BLaER1 treated with 17β-estradiol and CSF1 and Interleukin-3, amounts not matched to agents 10 nM and 100 nM (cell line): Measurements from ENCODE around the gene UPF3A.

Experiments used
- H3K27ac ChIP-seq, 11 experiments: shearing (Covaris generic); formaldehyde crosslinking; 2 replicates each; pipeline ENCODE4 v1.8.1; 2022
- H3K27me3 ChIP-seq, 11 experiments: shearing (Covaris generic); formaldehyde crosslinking; 2 replicates each; pipeline ENCODE4 v1.8.1; 2022
- H3K36me3 ChIP-seq, 11 experiments: shearing (Covaris generic); formaldehyde crosslinking; 2 replicates each; pipeline ENCODE4 v1.8.1; 2022
- H3K4me1 ChIP-seq, 10 experiments: shearing (Covaris generic); formaldehyde crosslinking; 2 replicates each; pipeline ENCODE4 v1.8.1; 2022
- H3K4me2 ChIP-seq, 11 experiments: shearing (Covaris generic); formaldehyde crosslinking; 2 replicates each; pipeline ENCODE4 v1.8.1; 2022
- H3K4me3 ChIP-seq, 10 experiments: shearing (Covaris generic); formaldehyde crosslinking; 2 replicates each; pipeline ENCODE4 v1.8.1; 2022
- H3K9ac ChIP-seq, 11 experiments: shearing (Covaris generic); formaldehyde crosslinking; 2 replicates each; pipeline ENCODE4 v1.8.1; 2022
- H3K9me3 ChIP-seq, 11 experiments: shearing (Covaris generic); formaldehyde crosslinking; replicated peaks in 1 of 11; 2 replicates each; pipeline ENCODE4 v1.8.1; 2022
- H4K20me1 ChIP-seq, 11 experiments: shearing (Covaris generic); formaldehyde crosslinking; 2 replicates each; pipeline ENCODE4 v1.8.1; 2022
- Cebpa-rat ChIP-seq, 11 experiments: shearing (Covaris generic); IDR thresholded peaks; 2 replicates each; pipeline ENCODE4 v1.8.1; 2022

Gene UPF3A

GRCh38 chr13:114268344-114269280 lies 12.8 kb upstream of the UPF3A start:
- 0 out of 22 replicates have a peak, but pooled peaks cover 0 to 6% (median 0%) of the 10 kb centered on the region in 11 experiments for H4K20me1 ChIP-seq
- H3K9me3 ChIP-seq = peaks cover 0 to 19% (median 9%) of the 10 kb centered on the region in 11 experiments; a peak in 10 of 22 replicates
- H3K27ac ChIP-seq = no peak overlapping the region
- H3K4me1 ChIP-seq = peaks cover 0 to 15% (median 3%) of the 10 kb centered on the region in 10 experiments; a peak in 12 of 20 replicates
- no peak overlapping the region for H3K9ac ChIP-seq
- H3K4me2 ChIP-seq = peak overlapping the region in 2 of 11 experiments; percentile 7 to 13; a peak in 1 of 22 replicates
- no peak for TF ChIP-seq Cebpa-rat (IDR thresholded peaks at IDR 0.05)
- H3K36me3 ChIP-seq = peaks cover 88 to 99% (median 94%) of the 10 kb centered on the region in 11 experiments
- no peak overlapping the region for H3K4me3 ChIP-seq
- H3K27me3 ChIP-seq = no peaks in the 10 kb centered on the region

DNA sequence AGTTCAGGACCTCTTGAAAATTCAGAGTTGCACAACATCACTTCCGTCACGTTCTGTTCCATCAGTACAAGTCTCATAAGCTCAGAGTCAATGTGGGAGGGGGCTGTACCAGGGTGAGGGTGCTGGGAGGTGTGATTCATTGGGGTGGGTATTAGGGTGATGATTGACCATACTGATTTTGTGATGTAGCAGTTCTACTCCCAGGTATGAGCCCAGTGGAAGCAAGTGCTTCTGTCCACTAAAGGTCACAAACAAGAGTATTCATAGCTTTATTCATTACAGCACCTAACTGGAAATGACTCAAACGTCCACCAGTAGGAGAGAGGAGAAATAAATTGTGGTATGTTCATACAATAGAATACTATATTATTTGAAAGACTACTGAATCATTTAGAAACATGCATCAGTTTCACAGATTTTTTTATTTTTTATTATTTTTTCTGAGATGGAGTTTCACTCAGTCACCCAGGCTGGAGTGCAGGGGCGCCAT lies 12.1 kb upstream of the UPF3A start:
- TF ChIP-seq Cebpa-rat (IDR thresholded peaks at IDR 0.05) = 0 out of 22 replicates have a peak, but pooled peaks of 1 of the 11 experiments have one; percentile 31
- peaks cover 88 to 99% (median 94%) of the 10 kb centered on the region in 11 experiments for H3K36me3 ChIP-seq

DNA sequence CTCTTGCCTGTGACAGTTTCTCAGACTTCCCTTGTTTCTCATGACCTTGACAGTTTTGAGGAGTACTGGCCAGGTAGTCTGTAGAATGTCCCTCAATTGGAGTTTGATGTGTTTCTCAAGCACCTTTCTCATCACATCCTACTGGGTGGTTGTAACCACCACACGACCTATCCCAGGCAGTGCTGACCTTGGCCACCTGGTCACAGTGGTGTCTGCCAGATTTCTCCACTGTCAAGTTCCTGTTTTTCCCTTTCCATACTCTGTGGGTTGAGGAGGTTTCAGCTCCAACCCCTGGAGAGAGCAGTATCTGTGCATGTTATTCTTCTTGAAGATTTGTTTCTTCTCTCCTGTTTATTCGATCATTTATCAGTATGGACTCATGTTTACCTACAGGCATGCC lies 8.4 kb upstream of the UPF3A start:
- no peak for TF ChIP-seq Cebpa-rat (IDR thresholded peaks at IDR 0.05)
- H3K9me3 ChIP-seq = peaks cover 0 to 7% (median 5%) of the 10 kb centered on the region in 11 experiments; a peak in 10 of 22 replicates
- H4K20me1 ChIP-seq = 0 out of 22 replicates have a peak, but pooled peaks cover 0 to 4% (median 0%) of the 10 kb centered on the region in 11 experiments
- H3K27me3 ChIP-seq = no peaks in the 10 kb centered on the region
- H3K4me2 ChIP-seq = no peak overlapping the region
- no peak overlapping the region for H3K27ac ChIP-seq
- peaks cover 6 to 20% (median 14%) of the 10 kb centered on the region in 10 experiments; a peak in 17 of 20 replicates for H3K4me1 ChIP-seq
- no peak overlapping the region for H3K9ac ChIP-seq
- H3K36me3 ChIP-seq = peaks cover 66 to 98% (median 83%) of the 10 kb centered on the region in 11 experiments
- no peak overlapping the region for H3K4me3 ChIP-seq

More for the DNA sequence above, 12.1 kb upstream of the UPF3A start:
- peaks cover 0 to 10% (median 1%) of the 10 kb centered on the region in 10 experiments; a peak in 8 of 20 replicates for H3K4me1 ChIP-seq
- H3K27me3 ChIP-seq = no peaks in the 10 kb centered on the region
- no peak overlapping the region for H3K4me2 ChIP-seq
- peaks cover 0 to 19% (median 9%) of the 10 kb centered on the region in 11 experiments; a peak in 10 of 22 replicates for H3K9me3 ChIP-seq
- no peak overlapping the region for H3K9ac ChIP-seq
- H3K27ac ChIP-seq = no peak overlapping the region
- H3K4me3 ChIP-seq = no peak overlapping the region
- 0 out of 22 replicates have a peak, but pooled peaks cover 0 to 5% (median 0%) of the 10 kb centered on the region in 11 experiments for H4K20me1 ChIP-seq

DNA sequence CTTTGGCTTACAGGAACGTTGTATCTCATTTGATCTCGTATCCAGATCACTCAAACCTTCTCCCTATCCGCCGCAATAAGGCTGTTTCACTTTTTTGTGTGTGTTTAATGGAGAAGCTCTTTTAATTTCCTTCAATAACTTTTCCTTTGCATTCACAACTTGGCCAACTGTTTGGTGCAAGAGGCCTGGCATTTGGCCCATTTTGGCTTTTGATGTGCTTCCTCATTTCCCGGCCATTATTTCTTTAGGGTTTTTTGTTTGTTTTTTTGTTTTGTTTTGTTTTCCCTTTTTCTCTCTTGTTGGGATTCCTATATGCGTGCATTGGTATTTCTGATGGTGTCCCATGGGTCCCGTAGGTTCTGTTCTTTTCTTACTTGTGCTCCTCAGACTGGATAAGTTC lies 6.1 kb upstream of the UPF3A start:
- no peak for TF ChIP-seq Cebpa-rat (IDR thresholded peaks at IDR 0.05)
- Histone ChIP-seq H3K36me3 (peaks cover 43 to 82% (median 66%) of the 10 kb centered on the region in 11 experiments), H3K4me3 (no peak overlapping the region)

GRCh38 chr13:114279146-114279545 lies 2.3 kb upstream of the UPF3A start:
- H3K36me3 ChIP-seq = peaks cover 14 to 52% (median 34%) of the 10 kb centered on the region in 11 experiments; a peak in 21 of 22 replicates
- H3K9ac ChIP-seq = peak overlapping the region in 8 of 11 experiments; percentile 9 to 100 (median 98); a peak in 12 of 22 replicates
- H3K4me1 ChIP-seq = peaks cover 36 to 55% (median 48%) of the 10 kb centered on the region in 10 experiments
- TF ChIP-seq Cebpa-rat (IDR thresholded peaks at IDR 0.05) = no peak
- peak overlapping the region in 8 of 11 experiments; percentile 0 to 100 (median 99); a peak in 14 of 22 replicates for H3K27ac ChIP-seq
- peaks cover 0 to 16% (median 5%) of the 10 kb centered on the region in 11 experiments; a peak in 7 of 22 replicates for H4K20me1 ChIP-seq
- no peaks in the 10 kb centered on the region for H3K27me3 ChIP-seq
- no peak overlapping the region for H3K4me3 ChIP-seq
- H3K9me3 ChIP-seq = no peaks in the 10 kb centered on the region
- H3K4me2 ChIP-seq = peak overlapping the region in 10 of 11 experiments; percentile 77 to 96 (median 90); a peak in 17 of 22 replicates

More for the DNA sequence above, 6.1 kb upstream of the UPF3A start:
- Histone ChIP-seq H4K20me1 (0 out of 22 replicates have a peak, but pooled peaks cover 0 to 4% (median 0%) of the 10 kb centered on the region in 11 experiments), H3K27ac (no peak overlapping the region), H3K9ac (no peak overlapping the region), H3K27me3 (no peaks in the 10 kb centered on the region), H3K4me2 (peak overlapping the region in 6 of 11 experiments; percentile 21 to 57 (median 36); a peak in 10 of 22 replicates), H3K4me1 (peaks cover 20 to 39% (median 29%) of the 10 kb centered on the region in 10 experiments), H3K9me3 (no peaks in the 10 kb centered on the region)

- no peak for TF ChIP-seq Cebpa-rat (IDR thresholded peaks at IDR 0.05)
- Histone ChIP-seq H3K4me3 (peak overlapping the region in 6 of 10 experiments; percentile 68 to 92 (median 84); a peak in 10 of 20 replicates), H3K4me1 (peaks cover 36 to 56% (median 45%) of the 10 kb centered on the region in 10 experiments), H3K27ac (peak overlapping the region in 10 of 11 experiments; percentile 94 to 100 (median 99); a peak in 21 of 22 replicates), H3K9me3 (no peaks in the 10 kb centered on the region), H3K36me3 (peaks cover 11 to 52% (median 34%) of the 10 kb centered on the region in 11 experiments), H3K4me2 (peak overlapping the region; percentile 77 to 96 (median 91)), H3K27me3 (no peaks in the 10 kb centered on the region), H3K9ac (peak overlapping the region; percentile 23 to 100 (median 99); a peak in 18 of 22 replicates), H4K20me1 (peaks cover 0 to 18% (median 6%) of the 10 kb centered on the region in 11 experiments; a peak in 10 of 22 replicates)
Measured at GRCh38 chr13:114279758-114280355, 1.5 kb upstream of the UPF3A start.

DNA sequence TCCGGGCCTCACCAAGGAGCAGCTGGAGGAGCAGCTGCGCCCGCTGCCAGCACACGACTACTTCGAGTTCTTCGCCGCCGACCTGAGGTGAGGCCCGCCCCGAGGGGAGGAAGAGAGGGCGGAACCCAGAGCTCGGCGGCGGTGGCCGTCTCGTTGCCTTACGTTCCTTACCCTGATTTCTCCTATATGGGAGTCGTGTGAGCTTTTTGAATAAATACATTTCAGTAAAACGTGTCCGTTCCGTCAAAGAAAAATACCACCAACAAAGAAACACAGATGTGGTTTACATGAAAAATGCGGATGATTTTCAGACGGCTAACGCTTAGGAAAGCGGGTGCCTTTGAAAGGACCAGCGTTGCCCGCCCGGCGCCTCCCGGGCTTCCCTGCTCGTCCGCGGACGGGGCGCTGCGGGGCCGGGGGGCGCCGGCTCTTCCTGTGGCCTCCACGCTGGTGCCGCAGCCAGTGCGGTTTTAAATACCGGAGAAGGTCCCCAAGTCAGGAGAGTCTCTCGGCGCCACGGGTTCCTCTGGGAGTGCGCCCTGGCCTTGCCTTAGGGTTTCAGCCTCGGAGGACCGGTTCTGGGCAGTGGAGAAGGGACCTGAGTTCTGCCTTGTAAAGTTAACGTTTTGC lies 755 bp downstream of the UPF3A start:
- Histone ChIP-seq H3K27me3 (no peaks in the 10 kb centered on the region), H3K4me3 (peak overlapping the region; percentile 68 to 92 (median 82)), H3K4me2 (peak overlapping the region; percentile 70 to 96 (median 89)), H3K9me3 (no peaks in the 10 kb centered on the region), H3K4me1 (peaks cover 29 to 47% (median 37%) of the 10 kb centered on the region in 10 experiments), H3K9ac (peak overlapping the region; percentile 98 to 100 (median 99)), H3K36me3 (peaks cover 21 to 56% (median 41%) of the 10 kb centered on the region in 11 experiments), H3K27ac (peak overlapping the region; percentile 73 to 100 (median 99)), H4K20me1 (peaks cover 0 to 25% (median 12%) of the 10 kb centered on the region in 11 experiments; a peak in 10 of 22 replicates)
- no peak for TF ChIP-seq Cebpa-rat (IDR thresholded peaks at IDR 0.05)
